Bronchial epithelial cell (primary cell): ENCODE measurements around the gene ATIC. TPM values are rescaled to one million over a fixed set of nuclear protein-coding genes. Genes with fewer than 3 reads are reported as not detected.

Experiments
- DNase-seq: peaks from one replicate; pipeline ENCODE4 v3.0.0-alpha.2; 2010; ENCODE audit warnings: low read depth
- FAIRE-seq: peaks from 2 replicates; lab custom pipeline; 2011; peaks lifted over from hg19 to GRCh38; lab: Jason Lieb, UNC
- H3K27me3 ChIP-seq: 2 replicates; pipeline ENCODE4 v1.5.1; 2011; ENCODE audit warnings: low read length; ENCODE audit not compliant: control insufficient read depth, insufficient read depth
- H3K36me3 ChIP-seq: 2 replicates; pipeline ENCODE4 v1.5.1; 2011; ENCODE audit warnings: low read length; ENCODE audit not compliant: control insufficient read depth, insufficient read depth
- H3K4me3 ChIP-seq: 2 replicates; pipeline ENCODE4 v1.5.1; 2011; ENCODE audit warnings: mild to moderate bottlenecking, low read depth, low read length, control low read depth
- total RNA-seq: library from RNA; depleted of rRNA; stranded (reverse); fragments of >200 nt; gene quantifications from 2 replicates; pipeline ENCODE4 v1.2.1, GENCODE V29; 2014
- TF ChIP-seq, protein P1 (sequence below): IDR thresholded peaks from 2 replicates; pipeline ENCODE4 v1.5.1; 2011; ENCODE audit warnings: mild to moderate bottlenecking, moderate library complexity, low read length, control low read depth, inconsistent platforms; ENCODE audit not compliant: insufficient read depth, severe bottlenecking

The ATIC gene
- total RNA-seq, 1 donor from 2014 or later = 35.0 TPM

- DNase-seq (no peak), FAIRE-seq (no peak)
- Histone ChIP-seq H3K4me3 (no peak overlapping the region), H3K27me3 (no peaks in the 10 kb centered on the region), H3K36me3 (peaks cover 11% of the 10 kb centered on the region)
- TF ChIP-seq, protein P1, sequence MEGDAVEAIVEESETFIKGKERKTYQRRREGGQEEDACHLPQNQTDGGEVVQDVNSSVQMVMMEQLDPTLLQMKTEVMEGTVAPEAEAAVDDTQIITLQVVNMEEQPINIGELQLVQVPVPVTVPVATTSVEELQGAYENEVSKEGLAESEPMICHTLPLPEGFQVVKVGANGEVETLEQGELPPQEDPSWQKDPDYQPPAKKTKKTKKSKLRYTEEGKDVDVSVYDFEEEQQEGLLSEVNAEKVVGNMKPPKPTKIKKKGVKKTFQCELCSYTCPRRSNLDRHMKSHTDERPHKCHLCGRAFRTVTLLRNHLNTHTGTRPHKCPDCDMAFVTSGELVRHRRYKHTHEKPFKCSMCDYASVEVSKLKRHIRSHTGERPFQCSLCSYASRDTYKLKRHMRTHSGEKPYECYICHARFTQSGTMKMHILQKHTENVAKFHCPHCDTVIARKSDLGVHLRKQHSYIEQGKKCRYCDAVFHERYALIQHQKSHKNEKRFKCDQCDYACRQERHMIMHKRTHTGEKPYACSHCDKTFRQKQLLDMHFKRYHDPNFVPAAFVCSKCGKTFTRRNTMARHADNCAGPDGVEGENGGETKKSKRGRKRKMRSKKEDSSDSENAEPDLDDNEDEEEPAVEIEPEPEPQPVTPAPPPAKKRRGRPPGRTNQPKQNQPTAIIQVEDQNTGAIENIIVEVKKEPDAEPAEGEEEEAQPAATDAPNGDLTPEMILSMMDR = no peak
These were observed 16.2 kb downstream of the ATIC start for GRCh38 chr2:215328066-215328465.

DNA sequence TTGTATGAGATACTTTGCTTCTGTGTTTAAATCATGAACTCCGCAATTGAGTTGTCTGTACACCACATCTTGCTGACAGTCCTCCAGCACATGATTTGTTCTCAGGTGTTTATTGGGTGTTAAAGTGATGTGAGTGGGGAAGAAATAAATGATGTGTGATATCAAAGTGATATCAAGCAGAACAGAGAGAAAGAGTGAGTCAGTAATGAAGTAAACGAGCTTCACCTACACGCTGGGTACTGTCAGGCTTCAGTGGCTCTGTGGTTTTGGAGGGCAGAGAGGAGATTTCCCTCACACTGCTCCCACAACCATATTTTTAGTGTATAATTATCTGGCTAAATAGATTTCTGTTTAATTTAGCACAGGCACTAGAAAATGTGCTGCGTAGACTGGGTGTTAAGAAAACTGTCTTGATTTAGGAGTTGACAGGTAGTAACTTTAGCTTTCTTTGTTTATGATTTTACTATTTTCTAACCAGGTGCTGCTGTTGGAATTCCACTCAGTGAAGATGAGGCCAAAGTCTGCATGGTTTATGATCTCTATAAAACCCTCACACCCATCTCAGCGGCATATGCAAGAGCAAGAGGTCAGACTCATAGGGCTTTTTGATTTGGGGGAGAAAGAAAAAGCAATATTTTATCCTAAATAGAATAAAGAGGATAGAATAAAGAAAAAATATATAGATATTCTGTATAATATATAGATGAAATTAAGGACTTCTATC lies 21.2 kb downstream of the ATIC start:
- TF ChIP-seq, protein P1 = no peak
- H3K36me3 ChIP-seq = peaks cover 7% of the 10 kb centered on the region
- DNase-seq (no peak), FAIRE-seq (no peak)
- H3K4me3 ChIP-seq = no peak overlapping the region
- no peaks in the 10 kb centered on the region for H3K27me3 ChIP-seq

DNA sequence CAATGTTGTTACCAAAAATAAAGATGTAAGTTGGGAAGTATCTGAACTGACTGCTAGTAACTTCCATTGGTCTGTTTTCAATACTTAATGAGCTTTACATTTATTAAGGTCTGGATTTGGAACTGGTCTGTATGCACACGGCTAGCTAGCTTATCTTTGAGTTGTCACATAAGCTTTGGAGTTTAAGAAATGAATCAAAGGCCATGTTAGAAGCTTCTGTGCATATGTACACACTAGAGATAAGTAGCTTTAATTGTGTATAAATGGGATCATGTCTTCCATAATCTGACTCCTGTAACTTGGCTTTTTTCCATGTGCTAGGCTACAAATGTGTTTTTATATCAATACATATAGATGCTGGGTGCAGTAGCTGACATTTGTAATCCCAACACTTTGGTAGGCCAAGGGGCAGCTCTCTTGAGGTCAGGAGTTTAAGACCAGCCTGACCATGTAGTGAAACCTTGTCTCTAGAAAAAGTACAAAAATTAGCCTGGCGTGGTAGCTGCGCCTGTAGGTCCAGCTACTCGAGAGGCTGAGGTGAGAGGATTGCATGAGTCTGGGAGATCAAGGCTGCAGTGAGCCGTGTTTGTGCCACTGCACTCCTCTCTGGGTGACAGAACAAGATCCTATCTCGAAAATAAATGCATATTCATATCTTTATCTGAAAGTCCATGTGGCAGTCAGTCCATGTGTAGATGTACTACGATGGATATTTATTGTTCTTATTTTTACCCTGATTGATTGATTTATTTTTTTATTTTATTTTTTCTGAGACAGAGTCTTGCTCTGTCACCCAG lies 27.2 kb downstream of the ATIC start:
- FAIRE-seq = no peak
- TF ChIP-seq, protein P1 = no peak
- Histone ChIP-seq H3K36me3 (peaks cover 3% of the 10 kb centered on the region), H3K4me3 (no peak overlapping the region), H3K27me3 (no peaks in the 10 kb centered on the region)
- DNase-seq = no peak

DNA sequence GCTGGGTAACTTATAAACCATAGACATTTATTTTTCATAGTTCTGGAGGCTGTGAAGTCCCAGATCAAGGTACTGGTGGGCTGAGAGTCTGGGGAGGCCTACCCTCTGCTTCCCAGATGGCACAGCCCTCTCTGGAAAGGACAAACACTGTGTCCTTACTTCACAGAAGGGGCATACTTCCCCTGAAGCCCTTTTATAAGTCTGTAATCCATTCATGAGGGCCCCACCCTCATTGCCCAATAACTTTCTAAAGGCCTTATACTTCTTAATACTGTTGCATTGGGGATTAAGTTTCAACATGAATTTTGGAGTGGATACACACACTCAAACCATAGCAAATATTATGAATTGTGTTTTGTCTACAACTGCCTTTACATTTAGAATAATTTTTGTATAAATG lies 36.0 kb downstream of the ATIC start:
- TF ChIP-seq, protein P1 = no peak
- FAIRE-seq = no peak
- H3K36me3 ChIP-seq = peaks cover 10% of the 10 kb centered on the region

DNA sequence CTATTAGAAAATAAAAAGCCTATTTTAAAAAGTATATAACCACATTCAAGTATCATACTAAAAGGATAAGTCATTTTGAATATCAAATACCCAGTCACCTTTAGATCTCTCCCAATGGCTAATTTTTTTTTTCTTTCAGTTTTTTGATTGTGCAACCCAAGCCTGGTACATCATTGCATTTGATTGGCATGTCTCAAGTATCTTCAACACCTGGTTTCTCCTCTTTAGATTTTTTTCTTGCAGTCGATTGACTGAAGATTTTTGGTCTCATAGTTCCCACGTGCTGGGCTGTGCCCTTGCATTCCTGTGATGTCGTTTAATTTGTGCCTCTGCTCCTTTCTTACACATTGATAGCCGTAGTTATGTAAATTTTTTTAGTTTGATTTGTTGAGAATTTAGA lies 40.7 kb downstream of the ATIC start:
- H3K4me3 ChIP-seq = no peak overlapping the region

More for the DNA sequence above, 36.0 kb downstream of the ATIC start:
- H3K4me3 ChIP-seq = no peak overlapping the region
- DNase-seq = no peak
- no peaks in the 10 kb centered on the region for H3K27me3 ChIP-seq

More for the DNA sequence above, 40.7 kb downstream of the ATIC start:
- no peak for DNase-seq
- Histone ChIP-seq H3K27me3 (no peaks in the 10 kb centered on the region), H3K36me3 (no peaks in the 10 kb centered on the region)
- no peak for FAIRE-seq
- TF ChIP-seq, protein P1 = no peak
